OCI-LY1 (cell line): ENCODE results near the gene ARHGAP20.

Source experiments
- H2AFZ ChIP-seq: fragments of 200-600 bp; sonication (generic), shearing (Covaris generic); 2 replicates; pipeline ENCODE4 v1.6.0; 2014; ENCODE audit warnings: antibody characterized with exemption, mild to moderate bottlenecking, low read length
- H3F3A ChIP-seq: fragments of 200-600 bp; sonication (generic), shearing (Covaris generic); 2 replicates; pipeline ENCODE4 v1.6.0; 2014; ENCODE audit warnings: mild to moderate bottlenecking, antibody characterized with exemption, low read length, moderate library complexity; ENCODE audit not compliant: insufficient read depth
- H3K27ac ChIP-seq: fragments of 200-600 bp; sonication (generic); 2 replicates; pipeline ENCODE4 v1.5.1; 2014; ENCODE audit warnings: low read length, mixed run types, mild to moderate bottlenecking, low read depth; ENCODE audit not compliant: poor library complexity, severe bottlenecking
- H3K27me3 ChIP-seq: fragments of 200-600 bp; sonication (generic); 2 replicates; pipeline ENCODE4 v1.6.0; 2014; ENCODE audit warnings: antibody characterized with exemption, mild to moderate bottlenecking, low read length, moderate library complexity; ENCODE audit not compliant: insufficient read depth
- H3K36me3 ChIP-seq: fragments of 200-600 bp; sonication (generic); 2 replicates; pipeline ENCODE4 v1.6.1; 2014; ENCODE audit warnings: mild to moderate bottlenecking, antibody characterized with exemption, low read length, moderate library complexity, mixed read lengths; ENCODE audit not compliant: insufficient read depth
- H3K4me1 ChIP-seq: fragments of 200-600 bp; sonication (generic); 2 replicates; pipeline ENCODE4 v1.5.1; 2014; ENCODE audit warnings: mild to moderate bottlenecking, low read length, moderate library complexity; ENCODE audit not compliant: insufficient read depth, severe bottlenecking
- H3K4me2 ChIP-seq: fragments of 200-600 bp; sonication (generic), shearing (Covaris generic); 2 replicates; pipeline ENCODE4 v1.6.1; 2014; ENCODE audit warnings: low read length
- H3K4me3 ChIP-seq: fragments of 200-600 bp; sonication (generic); 2 replicates; pipeline ENCODE4 v1.5.1; 2014; ENCODE audit warnings: low read length, low read depth, mild to moderate bottlenecking, mixed read lengths; ENCODE audit not compliant: poor library complexity, severe bottlenecking
- H3K79me2 ChIP-seq: fragments of 200-600 bp; shearing (Covaris generic); 2 replicates; pipeline ENCODE4 v1.6.1; 2016; ENCODE audit warnings: mixed run types, low read length, mixed read lengths; ENCODE audit not compliant: insufficient read depth
- H3K9ac ChIP-seq: fragments of 200-600 bp; sonication (generic), shearing (Covaris generic); 2 replicates; pipeline ENCODE4 v1.6.1; 2014; ENCODE audit warnings: mild to moderate bottlenecking, low read length, mixed read lengths
- H3K9me2 ChIP-seq: fragments of 200-600 bp; sonication (generic), shearing (Covaris generic); 2 replicates; pipeline ENCODE4 v1.6.1; 2014; ENCODE audit warnings: low read depth, mild to moderate bottlenecking, low read length, mixed read lengths
- H3K9me3 ChIP-seq: fragments of 200-600 bp; shearing (Covaris generic); 2 replicates; pipeline ENCODE4 v1.6.1; 2014; ENCODE audit warnings: low read length, mixed read lengths
- H4K20me1 ChIP-seq: fragments of 200-600 bp; sonication (generic), shearing (Covaris generic); 2 replicates; pipeline ENCODE4 v1.6.0; 2016; ENCODE audit warnings: mild to moderate bottlenecking, low read length; ENCODE audit not compliant: insufficient read depth
- CTCF ChIP-seq: fragments of 200-600 bp; sonication (generic), shearing (Covaris generic); IDR thresholded peaks from 2 replicates; pipeline ENCODE4 v1.5.1; 2017; ENCODE audit warnings: mild to moderate bottlenecking, antibody characterized with exemption, low read length, moderate library complexity, mixed read lengths
- EZH2 ChIP-seq: fragments of 200-600 bp; sonication (generic), shearing (Covaris generic); IDR thresholded peaks from 2 replicates; pipeline ENCODE4 v1.8.0; 2017; ENCODE audit warnings: borderline replicate concordance, mixed run types, mild to moderate bottlenecking, antibody characterized with exemption, low read length, moderate library complexity, mixed read lengths

Gene ARHGAP20

GRCh38 chr11:110571081-110571720 lies 141.0 kb downstream of the ARHGAP20 start:
- Histone ChIP-seq H3K9me3 (no peaks in the 10 kb centered on the region), H3K9ac (no peak overlapping the region), H3K27me3 (no peaks in the 10 kb centered on the region), H3K36me3 (no peaks in the 10 kb centered on the region), H3K4me2 (no peak overlapping the region), H3K4me3 (no peak overlapping the region), H4K20me1 (no peaks in the 10 kb centered on the region), H3K79me2 (no peaks in the 10 kb centered on the region), H2AFZ (no peak overlapping the region), H3K9me2 (no peaks in the 10 kb centered on the region), H3F3A (no peaks in the 10 kb centered on the region), H3K27ac (no peak overlapping the region), H3K4me1 (no peaks in the 10 kb centered on the region)
- TF ChIP-seq EZH2 = no peak
- TF ChIP-seq CTCF = no peak

GRCh38 chr11:110566577-110566976 lies 145.7 kb downstream of the ARHGAP20 start:
- Histone ChIP-seq H3K27me3 (no peaks in the 10 kb centered on the region), H3K36me3 (no peaks in the 10 kb centered on the region), H3K27ac (no peak overlapping the region), H3K9me3 (no peaks in the 10 kb centered on the region), H4K20me1 (no peaks in the 10 kb centered on the region), H3K4me3 (no peak overlapping the region), H3K9me2 (no peaks in the 10 kb centered on the region), H3K79me2 (no peaks in the 10 kb centered on the region), H3K4me1 (no peaks in the 10 kb centered on the region), H3K4me2 (no peak overlapping the region), H3F3A (no peaks in the 10 kb centered on the region), H3K9ac (no peak overlapping the region), H2AFZ (no peak overlapping the region)
- no peak for TF ChIP-seq CTCF
- TF ChIP-seq EZH2 = no peak

GRCh38 chr11:110565357-110566336 lies 146.6 kb downstream of the ARHGAP20 start:
- H3K27me3 ChIP-seq = no peaks in the 10 kb centered on the region
- TF ChIP-seq CTCF = no peak
- no peak for TF ChIP-seq EZH2
- no peaks in the 10 kb centered on the region for H3K4me1 ChIP-seq
- no peaks in the 10 kb centered on the region for H3F3A ChIP-seq
- H3K9me3 ChIP-seq = no peaks in the 10 kb centered on the region
- no peak overlapping the region for H3K4me2 ChIP-seq
- H2AFZ ChIP-seq = no peak overlapping the region
- H3K4me3 ChIP-seq = no peak overlapping the region
- no peaks in the 10 kb centered on the region for H3K9me2 ChIP-seq
- no peak overlapping the region for H3K27ac ChIP-seq
- H3K36me3 ChIP-seq = no peaks in the 10 kb centered on the region
- H3K9ac ChIP-seq = no peak overlapping the region
- no peaks in the 10 kb centered on the region for H4K20me1 ChIP-seq
- H3K79me2 ChIP-seq = no peaks in the 10 kb centered on the region
